Stimulated activated CD4-positive, alpha-beta T cell treated with anti-CD3 and anti-CD28 coated beads, Interleukin-15, amount 100 ng/mL, for 24 hours (primary cell): ENCODE measurements around the gene C2orf69.

ENCODE experiments used
- DNase-seq: peaks from one replicate; pipeline ENCODE4 v3.0.0-alpha.2; 2020

C2orf69 gene, protein sequence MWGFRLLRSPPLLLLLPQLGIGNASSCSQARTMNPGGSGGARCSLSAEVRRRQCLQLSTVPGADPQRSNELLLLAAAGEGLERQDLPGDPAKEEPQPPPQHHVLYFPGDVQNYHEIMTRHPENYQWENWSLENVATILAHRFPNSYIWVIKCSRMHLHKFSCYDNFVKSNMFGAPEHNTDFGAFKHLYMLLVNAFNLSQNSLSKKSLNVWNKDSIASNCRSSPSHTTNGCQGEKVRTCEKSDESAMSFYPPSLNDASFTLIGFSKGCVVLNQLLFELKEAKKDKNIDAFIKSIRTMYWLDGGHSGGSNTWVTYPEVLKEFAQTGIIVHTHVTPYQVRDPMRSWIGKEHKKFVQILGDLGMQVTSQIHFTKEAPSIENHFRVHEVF

DNA sequence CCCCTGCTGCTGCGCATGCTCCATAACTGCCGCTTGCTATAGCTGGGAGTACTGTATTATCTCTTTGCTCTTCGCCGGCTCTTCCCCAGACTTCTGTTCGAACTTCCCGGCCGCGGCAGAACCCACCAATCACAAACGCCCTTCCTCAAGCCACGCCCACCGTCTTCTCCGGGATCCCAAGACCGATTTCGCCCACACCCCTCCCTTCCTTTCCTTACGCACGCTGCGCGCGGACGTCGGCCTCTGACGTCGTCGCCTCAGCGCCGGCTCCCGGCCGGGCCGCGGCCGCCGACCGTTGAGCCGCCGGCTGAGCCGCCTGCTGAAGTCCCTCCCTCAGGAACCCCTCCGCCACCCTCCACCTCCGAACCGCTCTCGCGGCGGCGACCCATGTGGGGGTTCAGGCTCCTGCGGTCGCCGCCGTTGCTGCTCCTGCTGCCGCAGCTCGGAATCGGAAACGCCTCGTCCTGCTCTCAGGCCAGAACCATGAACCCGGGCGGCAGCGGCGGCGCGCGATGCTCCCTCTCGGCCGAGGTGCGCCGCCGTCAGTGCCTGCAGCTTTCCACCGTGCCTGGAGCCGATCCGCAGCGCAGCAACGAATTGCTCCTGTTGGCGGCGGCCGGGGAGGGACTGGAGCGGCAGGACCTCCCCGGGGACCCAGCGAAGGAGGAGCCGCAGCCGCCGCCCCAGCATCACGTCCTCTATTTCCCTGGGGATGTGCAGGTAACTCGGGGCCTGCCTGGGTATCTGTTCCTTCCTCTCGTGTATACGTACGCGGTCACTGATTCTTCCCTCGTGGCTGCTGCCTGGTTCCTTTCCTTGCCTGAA is at the start of gene C2orf69:
Gene C2orf69, plus strand, starts transcription at position 242 of the 825 bp plus-strand sequence. Its CDS starts 146 bp downstream, at position 388.
- peak; percentile 98 for DNase-seq

DNA sequence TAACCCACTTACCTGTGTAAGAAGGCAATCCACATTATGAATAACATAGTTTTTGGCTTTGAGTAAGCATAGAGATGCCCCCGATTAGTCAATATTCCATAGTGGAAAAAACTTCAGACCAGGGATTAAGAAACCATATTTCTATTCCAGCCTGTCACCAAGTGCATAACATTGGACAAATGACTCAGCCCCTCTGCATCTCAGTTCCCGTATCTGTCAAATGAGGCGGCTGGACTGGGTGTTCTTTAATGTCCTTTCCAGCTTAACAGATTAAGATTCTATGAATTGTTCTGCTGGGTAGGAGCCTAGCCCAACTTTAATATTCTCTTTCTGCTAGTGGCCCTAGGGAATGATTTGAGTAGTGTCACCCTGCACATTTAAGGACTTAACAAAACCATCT is 48.3 kb upstream of the C2orf69 start:
- DNase-seq, result no peak

DNA sequence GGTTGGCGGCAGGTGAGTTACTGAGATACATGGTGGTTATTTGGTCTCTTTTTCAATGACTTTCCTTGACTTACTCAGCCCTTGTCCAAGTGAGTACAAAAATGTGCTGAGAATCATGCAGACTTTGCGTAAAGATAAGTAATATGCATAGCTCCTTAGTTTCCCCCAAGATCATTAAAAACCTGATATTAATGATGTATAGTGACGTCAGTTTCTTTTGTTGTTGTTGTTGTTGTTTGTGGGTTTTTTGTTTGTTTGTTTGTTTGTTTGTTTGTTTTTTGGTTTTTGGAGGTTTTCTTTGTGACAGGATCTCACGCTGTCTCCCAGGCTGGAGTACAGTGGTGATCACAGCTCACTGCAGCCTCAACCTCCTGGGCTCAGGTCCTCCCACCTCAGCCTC is 45.2 kb upstream of the C2orf69 start:
- DNase-seq, result no peak

DNA sequence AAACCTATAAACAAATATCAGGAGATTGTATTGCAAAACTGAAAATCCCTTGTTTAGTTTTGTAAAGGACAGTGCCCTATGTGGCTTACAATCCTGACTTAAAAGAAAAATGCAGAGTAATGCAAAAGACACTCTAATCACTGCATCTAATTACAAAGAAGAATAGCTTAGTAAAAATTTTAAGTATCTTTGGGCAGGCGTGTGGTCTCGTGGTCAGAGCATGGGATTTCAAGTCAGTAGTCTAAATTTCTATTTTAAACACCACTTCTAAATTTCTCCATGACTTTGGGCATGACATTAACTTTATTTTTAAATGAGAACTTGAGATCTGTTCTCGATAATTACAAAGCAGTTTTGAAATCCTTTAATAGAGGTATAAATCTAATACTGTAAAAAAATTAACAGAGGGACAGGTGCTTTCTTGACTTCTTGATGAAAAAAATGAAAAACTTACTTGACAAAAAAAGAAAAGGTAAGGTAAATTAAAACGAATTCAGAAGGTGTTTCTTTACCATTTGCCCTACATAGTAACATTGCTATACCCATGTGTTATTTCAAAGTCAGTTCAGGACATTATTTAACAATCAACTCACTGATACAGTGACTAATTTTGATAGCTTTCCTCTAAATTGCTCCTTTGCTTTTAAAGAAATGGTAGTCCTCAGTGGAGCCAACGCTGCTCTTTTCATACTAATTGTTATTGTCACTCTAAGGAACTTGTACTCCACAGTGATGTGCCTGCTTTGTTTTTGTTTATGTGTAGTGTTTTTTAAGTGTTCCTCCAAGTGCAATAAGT is 42.5 kb upstream of the C2orf69 start:
- DNase-seq, result no peak

DNA sequence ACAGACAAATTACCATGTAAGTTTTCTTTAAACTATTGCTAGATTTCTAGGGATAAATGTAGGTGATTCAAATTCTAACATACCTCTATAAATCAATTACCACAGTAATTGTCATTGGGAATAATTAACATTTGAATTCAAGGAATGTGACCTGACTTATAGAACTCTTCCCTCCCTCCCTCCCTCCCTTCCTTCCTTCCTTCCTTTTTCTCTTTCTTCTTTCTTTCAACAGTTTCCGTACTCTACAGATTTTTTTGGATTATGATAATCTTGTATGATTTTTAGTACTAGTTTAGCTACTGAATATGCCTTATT is 41.9 kb upstream of the C2orf69 start:
- no peak for DNase-seq

DNA sequence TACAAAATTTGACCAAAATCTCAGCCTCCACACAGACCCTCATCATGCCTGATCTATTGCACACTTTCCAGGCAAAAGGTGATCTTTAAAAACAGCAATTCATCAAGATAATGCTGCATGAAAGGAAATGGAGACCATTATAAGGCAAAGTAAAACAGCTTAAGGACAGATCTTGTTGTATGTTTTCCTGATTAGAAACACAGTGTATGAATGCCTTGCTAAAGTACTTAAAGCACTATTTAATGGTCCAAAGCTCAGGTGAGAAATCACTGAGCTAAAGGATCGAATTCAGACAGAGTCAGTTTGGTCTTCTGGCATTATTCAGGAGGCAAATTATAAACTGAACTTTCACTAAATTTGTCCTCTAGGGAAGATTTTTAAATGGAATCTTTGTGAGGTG is 41.4 kb upstream of the C2orf69 start:
- no peak for DNase-seq

DNA sequence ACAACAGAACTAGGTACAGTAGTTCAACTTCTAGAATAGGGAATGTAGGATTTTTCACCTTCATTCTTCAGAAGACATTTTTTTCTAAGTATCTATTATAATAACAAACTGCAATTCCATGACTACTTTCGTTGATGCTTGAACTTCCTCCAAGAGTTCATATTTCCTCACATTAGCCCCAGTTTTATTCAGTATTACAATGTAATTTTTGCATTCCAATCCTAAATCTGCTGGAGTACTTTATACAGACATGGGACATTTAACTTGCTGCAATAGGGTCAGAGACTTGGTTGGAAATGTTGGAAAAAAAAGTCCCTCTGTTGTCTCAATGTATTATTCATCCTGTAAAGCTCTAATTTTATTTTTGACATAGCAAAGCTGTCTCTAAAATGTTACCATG is 40.5 kb upstream of the C2orf69 start:
- no peak for DNase-seq

DNA sequence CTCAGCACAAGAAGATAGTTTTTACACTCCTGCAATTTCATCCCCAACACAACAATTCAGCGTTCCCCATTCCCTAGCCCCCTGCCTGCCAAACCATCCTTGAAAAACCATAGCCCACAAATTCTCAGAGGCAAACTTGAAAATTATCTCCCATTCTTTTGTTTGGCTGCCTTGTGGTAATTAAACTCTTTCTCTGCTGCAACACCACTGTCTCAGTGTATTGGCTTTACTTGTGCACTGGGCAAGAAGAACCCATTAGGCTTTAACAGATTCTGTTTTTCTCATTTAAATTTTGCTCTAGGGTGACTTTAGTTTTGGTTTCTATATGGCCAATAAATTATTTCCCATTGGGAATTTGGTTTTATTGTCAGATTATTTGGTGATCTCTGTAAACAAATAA is 36.9 kb upstream of the C2orf69 start:
- DNase-seq, result no peak

DNA sequence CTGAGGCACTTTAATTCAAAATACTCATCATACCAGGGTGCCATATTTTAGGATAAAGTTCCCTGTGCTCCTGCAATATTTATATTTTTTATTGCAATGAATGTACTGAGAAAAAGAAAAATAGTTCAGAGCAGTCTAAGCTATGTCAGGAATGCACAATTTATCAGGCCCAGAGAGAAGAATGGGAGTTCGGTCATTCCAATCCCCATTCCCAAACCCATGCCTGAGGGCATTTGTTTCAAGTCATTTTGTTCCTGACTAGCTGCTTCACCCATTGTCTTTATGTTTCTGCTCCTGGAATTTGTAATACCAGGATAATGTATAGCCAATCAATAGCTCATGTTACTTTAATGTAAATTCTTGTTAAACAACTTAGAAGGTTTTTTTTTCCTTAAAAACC is 35.7 kb upstream of the C2orf69 start:
- DNase-seq, result no peak

DNA sequence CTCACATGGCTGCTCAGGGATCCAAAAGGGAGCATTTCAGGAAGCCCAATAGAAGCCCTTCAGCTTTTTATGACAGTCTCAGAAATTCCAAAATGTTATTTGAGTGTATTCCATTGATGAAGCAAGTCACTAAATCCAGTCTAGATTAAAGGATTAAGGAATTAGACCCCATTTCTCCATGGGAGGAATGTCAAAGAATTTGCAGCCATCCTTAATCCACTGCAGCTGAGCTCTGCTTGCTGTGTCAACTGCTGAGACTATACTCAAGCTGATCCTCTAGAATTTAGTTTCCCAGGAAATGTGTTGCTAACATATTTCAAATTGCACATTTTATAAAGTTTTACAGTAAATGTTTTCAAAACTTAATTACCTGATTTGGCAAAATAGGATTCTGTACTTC is 28.4 kb upstream of the C2orf69 start:
- no peak for DNase-seq

DNA sequence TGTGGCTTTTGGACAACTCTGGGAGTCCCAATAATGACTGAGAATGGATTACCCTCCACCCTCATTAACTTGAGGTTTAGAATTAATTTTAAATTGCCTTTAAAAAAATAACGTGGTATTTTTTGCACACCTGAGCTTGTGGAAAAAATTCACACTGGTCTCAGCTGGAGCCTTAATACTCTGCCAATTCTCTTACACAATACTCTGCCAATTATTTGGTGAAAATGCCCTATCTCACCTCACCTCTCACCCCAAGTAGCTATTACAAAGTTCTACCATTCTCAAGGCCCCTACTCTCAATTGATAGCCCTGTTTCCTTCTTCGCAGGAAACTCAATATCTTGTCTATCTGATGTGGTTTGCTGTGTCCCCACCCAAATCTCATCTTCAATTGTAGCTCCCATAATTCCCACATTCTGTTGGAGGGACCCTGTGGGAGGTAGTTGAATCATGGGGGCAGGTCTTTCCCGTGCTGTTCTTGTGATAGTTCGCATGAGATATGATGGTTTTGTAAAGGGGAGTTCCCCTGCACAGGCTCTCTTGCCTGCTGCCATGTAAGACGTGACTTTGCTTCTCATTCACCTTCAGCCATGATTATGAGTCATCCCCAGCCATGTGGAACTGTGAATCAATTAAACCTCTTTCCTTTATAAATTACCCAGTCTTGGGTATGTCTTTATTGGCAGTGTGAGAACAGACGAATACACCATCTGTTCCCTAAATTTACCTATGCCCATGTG is 27.4 kb upstream of the C2orf69 start:
- DNase-seq, result no peak

DNA sequence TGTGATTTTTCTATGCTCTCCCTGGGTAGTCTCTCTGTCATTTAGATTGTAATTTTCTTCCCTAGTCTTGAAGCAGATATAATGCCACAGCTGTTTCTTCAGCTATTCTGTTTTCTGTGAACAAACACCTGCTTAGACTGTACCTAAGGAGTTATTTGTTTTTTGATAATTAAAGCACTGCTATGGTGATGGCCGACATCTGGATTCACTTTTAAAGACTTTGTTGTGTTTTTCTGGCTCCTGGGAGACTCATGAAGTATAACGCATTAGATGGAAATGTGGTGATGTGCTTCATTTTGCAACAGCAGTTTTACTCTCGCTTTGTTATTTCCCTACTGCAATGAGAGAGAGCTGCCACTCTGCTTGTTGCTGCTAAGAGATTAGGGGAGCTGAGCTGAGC is 15.7 kb upstream of the C2orf69 start:
- DNase-seq, result no peak

DNA sequence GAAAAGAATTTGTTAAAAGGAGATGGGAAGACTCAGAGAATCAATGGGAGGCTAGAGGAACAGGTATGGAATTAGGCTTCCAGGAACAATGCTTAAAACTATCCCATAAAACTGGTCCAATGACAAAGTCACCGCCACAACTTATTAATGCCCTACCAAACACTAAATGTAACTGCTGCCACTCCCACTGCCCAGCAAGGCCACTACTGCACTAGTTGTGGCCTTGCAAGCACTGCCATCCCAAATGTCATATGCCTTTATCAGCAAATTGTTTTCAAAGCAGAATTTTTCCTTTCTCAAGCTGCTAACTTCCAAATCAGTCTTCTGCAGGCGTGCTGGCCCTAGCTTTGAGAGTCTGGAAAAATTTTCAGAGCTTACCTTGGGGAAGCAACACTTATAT is 14.5 kb upstream of the C2orf69 start:
- no peak for DNase-seq

DNA sequence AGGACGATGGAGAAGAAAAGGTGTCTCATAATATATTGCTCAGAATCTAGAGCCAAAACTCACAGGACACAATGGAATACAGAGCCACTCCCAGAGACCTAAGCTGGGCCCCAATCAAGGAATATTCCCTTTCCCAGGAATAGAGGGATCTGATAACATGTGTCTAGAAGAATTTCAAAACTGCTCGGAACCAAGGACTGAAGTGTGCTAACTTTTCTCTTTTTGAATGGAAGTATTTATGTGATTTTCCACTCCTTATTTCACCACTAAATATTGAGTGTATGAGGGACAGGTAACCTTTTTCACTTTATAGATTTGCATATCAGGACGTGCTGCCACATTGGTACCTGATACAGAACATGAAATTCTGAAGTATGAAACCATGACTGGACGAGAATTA is 9.2 kb upstream of the C2orf69 start:
- DNase-seq, result no peak

DNA sequence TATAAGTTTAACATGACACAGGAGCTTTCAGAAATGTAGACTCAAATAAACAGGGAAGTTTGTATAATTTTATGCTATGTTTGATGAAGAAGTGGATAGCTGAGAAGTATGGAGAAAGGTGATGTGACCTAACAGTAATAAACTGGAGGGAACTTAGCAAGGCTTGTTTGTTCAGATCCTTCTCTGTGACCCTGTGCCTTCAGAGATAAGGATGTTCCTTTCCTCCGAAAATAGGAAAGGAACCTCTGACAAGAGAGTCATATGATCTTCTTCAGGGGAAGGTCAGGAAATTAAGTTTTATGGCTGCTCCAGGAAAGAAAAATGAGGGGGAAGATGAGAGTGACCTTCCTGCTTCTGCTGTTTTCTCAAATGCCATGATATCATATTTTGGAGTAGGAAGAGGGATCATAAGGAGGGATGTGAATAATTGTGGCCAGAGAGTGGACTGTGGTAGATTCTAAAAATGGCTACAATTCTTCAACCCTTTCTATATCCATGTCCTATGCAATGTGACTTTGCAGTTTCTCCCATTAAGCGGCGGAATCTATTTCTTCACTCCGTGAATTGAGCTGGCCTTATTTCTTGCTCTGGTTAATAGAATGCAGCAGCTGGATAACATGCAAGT is 8.5 kb upstream of the C2orf69 start:
- no peak for DNase-seq

DNA sequence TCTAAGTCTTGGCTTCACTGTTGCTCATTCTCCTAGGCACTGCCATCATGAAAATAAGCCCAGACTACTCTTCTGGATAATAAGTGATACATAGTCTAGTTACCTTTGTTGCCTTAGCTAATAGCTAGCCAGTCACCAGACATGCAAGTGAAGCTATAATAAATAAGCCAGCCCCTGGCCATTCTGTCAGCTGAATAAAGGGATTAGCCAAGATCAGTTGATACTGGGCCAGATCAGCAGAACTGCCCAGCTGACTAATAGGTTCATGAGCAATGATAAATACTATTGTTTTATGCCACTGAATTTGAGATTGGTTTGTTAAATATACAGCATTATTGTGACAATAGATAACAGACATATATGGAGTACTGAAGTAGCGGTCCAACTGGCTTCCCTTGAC is 8.0 kb upstream of the C2orf69 start:
- DNase-seq, result no peak

DNA sequence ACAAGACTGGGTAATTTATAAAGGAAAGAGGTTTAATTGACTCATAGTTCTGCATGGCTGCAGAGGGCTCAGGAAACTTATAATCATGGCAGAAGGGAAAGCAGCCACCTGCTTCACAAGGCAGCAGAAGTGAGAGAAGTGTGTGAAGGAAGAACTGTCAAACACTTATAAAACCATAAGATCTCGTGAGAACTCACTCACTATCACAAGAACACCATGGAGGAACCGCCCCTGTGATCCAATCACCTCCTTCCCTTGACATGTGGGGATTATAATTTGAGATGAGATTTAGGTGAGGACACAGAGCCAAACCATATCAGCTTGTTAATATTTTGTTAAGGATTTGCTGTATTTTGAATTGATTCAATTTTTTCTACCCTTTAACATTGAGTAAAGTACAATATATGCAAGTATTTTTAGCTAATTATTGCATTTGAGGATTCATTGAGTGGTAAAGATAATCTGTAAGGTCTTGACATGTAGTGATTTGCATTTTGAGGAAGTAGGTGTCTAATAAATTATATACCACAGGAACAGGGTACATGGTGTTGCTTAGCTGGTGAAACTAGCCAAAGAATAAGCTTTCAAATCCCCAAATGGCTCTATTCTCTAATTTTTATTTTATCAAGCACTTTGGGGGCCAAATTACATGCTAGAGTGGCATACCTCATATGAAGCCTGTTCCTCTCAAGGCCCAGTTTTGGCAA is 3.9 kb upstream of the C2orf69 start:
- DNase-seq, result no peak

DNA sequence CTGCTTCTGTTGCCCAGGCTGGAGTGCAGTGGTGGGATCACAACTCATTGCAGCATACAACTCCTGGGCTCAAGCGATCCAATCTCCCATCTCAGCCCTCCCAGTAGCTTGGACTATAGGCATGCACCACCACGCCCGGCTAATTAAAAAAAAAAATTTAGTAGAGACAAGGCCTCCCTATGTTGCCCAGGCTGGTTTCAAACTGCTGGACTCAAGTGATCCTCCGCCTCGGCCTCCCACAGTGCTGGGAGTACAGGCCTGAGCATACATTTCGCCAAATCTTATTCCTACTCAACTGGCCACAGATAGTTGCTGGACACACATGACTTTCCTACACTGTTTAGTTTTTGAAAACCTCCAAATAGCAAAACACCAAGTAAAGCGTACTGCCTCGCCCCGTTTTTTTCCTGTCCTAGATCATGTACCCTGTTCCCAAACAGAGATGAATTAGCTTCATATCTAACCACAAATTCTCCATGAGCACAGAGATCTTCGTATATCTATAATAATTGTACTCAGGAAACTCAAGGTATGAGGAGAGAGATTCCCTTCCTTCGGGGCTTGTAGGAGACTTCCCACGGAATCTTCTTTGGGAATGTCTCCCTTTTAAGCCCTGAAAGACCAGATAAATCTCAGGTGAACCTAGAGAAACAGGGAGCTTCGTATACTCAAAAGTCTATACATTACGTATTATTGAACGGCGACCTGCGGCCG is 598 bp upstream of the C2orf69 start:
- DNase-seq, result no peak

DNA sequence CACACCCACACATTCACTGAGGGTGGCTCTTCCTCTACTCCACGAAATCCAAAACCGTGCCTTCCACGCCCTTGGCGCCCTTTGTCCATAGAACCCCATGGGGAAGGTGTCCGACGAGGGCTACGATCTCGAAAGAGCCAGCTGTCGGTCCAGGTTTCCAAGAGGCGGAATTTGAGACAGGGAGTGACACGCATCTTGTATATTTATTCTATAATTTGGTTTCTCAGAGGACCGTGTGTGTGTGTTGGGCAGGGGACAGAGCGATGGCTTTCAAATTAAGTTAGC is 726 bp downstream of the C2orf69 start:
- DNase-seq, result no peak

DNA sequence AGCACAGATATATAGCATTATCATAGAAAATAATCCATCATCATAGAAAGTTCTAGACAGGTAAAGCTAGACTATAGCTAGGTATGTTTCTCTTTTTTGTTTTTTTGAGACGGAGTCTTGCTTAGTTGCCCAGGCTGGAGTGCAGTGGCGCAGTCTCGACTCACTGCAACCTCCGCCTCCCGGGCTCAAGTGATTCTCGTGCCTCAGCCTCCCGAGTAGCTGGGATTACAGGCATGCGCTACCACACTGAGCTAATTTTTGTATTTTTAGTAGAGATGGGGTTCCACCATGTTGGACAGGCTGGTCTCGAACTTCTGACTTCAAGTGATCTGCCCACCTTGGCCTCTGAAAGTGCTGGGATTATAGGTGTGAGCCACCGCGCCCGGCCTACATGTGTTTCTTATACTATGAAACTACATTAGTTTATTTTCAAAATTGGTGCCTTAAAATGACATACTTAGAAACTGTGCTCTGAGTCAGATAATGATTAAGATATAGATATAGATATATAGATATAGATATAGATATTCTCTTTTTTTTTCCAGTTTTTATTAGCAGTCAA is 1.5 kb downstream of the C2orf69 start:
- DNase-seq, result peak; percentile 19

DNA sequence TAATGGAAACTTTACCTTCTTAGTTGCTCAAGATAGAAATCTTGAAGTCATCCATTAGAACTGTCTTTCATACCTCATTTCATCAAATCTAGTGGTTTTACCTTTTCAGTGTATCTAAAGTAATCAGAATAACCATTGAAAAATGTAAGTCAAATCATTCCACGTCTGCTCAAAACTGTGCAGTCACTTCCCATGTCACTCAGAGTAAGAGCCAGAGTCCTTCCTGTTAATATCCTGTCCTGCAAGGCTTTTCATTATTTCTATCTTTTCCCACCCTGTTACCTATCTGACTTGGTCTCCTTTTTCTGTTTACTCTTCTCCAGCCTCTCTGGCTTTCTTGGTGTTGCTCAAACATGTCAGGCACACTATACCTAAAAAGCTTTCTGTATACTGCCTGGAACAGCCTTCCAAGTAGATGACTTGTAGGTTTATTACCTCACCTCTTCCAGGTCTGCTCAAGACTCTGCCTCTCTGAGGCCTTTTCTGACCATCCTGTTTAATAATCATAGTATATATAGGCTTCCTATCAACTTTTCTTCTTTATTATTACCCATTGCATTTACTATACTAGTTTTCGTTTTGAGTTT is 3.4 kb downstream of the C2orf69 start:
- DNase-seq, result no peak
